ENCODE measurements around the gene SRL.

The SRL gene

DNA sequence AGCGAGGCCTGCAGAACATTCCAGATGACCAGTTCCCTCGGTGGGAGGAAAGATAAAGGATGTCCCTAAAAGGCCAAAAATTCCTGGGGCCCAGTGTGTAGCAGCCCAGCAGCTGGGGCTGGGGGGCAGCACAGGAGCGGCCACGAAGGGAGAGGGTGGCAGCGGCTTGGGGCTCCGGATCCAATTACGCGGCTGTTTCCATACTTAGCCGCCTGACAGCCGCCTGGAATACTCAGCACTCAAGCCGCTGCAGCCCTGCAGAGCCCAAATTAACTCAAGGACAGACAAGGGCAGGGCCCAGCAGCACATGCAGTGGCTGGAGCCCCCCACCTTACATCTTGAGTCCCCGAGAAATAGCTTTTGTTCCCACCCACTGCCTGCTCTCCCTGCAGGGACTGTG is 1.3 kb downstream of the SRL start:
- H3K4me3 ChIP-seq (ENCODE audit: low read depth, low read length), result no peak overlapping the region

DNA sequence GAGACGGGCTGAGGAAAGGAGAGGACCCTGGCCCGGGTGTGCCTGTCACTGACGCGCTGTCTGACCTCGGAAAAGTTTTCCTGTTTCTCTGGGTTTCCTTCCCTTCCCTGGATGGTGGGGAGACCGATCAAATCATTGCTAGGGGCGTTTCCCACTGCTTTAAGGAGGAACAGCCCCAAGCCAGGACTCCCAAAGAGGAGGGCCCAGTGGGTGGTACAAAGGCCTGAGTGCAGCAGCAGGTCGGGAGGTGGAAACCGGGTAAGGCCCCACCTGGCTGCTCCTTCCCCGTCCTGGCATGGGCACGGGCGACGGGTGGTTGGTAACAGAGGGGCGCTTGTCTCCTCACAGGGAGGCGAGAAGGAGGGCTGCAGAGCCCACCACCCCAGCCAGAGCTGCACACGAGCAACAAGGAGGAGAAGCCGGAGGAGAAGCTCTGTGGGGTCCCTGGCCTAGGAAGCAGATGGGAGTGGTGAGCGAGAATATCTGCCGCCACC is 2.2 kb downstream of the SRL start:
- no peak for DNase-seq (ENCODE audit: low read depth)
- no peak overlapping the region for H3K4me3 ChIP-seq (ENCODE audit: low read depth, low read length)
- TF ChIP-seq, protein P1, sequence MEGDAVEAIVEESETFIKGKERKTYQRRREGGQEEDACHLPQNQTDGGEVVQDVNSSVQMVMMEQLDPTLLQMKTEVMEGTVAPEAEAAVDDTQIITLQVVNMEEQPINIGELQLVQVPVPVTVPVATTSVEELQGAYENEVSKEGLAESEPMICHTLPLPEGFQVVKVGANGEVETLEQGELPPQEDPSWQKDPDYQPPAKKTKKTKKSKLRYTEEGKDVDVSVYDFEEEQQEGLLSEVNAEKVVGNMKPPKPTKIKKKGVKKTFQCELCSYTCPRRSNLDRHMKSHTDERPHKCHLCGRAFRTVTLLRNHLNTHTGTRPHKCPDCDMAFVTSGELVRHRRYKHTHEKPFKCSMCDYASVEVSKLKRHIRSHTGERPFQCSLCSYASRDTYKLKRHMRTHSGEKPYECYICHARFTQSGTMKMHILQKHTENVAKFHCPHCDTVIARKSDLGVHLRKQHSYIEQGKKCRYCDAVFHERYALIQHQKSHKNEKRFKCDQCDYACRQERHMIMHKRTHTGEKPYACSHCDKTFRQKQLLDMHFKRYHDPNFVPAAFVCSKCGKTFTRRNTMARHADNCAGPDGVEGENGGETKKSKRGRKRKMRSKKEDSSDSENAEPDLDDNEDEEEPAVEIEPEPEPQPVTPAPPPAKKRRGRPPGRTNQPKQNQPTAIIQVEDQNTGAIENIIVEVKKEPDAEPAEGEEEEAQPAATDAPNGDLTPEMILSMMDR (IDR thresholded peaks at IDR 0.05; ENCODE audit: control insufficient read depth, extremely low read depth, insufficient read depth), result no peak

More for the DNA sequence above, 1.3 kb downstream of the SRL start:
- TF ChIP-seq, protein P1 (IDR thresholded peaks at IDR 0.05; ENCODE audit: control insufficient read depth, extremely low read depth, insufficient read depth), result no peak
- DNase-seq (ENCODE audit: low read depth), result no peak

DNA sequence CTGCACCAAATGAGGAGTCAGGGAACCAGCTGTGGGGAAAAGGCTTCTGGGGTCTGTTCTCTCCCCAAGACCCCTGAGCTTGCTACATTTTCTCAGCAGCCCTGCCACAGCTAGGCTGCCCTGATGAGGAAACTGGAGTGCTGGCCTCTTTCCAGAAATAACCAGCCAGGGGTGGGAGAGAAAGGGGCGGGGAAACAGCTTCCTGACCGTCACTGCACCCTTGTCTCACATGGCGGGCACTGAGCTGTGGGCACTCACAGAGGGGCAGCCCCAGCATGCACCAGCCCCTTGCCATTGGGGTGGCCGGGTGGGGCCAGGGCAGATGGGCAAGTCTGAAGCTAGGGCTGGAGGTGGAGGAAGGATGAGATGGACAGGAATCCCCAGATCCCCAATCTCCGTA is 2.9 kb downstream of the SRL start:
- no peak overlapping the region for H3K4me3 ChIP-seq (ENCODE audit: low read depth, low read length)
- DNase-seq (ENCODE audit: low read depth), result no peak
- TF ChIP-seq, protein P1 (IDR thresholded peaks at IDR 0.05; ENCODE audit: control insufficient read depth, extremely low read depth, insufficient read depth), result no peak

DNA sequence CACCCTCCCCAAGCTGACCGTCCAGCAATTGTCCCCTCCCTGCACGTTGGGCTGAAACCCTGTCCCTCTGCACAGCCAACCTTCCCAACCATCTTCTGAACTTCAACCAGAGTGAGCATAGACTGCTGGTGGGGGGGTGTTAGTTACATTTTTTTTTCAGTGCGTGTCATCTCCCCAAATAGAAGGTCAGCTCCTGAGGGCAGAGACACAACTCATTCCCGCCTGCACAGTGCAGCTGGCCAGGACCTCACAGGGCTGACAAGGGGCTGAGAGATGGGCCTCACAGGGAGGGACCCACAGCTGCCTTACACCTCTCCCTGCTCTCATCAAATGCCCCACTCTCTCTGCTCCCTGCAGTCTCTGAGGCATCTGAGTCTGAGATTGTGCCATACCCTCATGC is 8.4 kb downstream of the SRL start:
- TF ChIP-seq, protein P1 (IDR thresholded peaks at IDR 0.05; ENCODE audit: control insufficient read depth, extremely low read depth, insufficient read depth), result no peak
- no peak for DNase-seq (ENCODE audit: low read depth)
- no peak overlapping the region for H3K4me3 ChIP-seq (ENCODE audit: low read depth, low read length)

DNA sequence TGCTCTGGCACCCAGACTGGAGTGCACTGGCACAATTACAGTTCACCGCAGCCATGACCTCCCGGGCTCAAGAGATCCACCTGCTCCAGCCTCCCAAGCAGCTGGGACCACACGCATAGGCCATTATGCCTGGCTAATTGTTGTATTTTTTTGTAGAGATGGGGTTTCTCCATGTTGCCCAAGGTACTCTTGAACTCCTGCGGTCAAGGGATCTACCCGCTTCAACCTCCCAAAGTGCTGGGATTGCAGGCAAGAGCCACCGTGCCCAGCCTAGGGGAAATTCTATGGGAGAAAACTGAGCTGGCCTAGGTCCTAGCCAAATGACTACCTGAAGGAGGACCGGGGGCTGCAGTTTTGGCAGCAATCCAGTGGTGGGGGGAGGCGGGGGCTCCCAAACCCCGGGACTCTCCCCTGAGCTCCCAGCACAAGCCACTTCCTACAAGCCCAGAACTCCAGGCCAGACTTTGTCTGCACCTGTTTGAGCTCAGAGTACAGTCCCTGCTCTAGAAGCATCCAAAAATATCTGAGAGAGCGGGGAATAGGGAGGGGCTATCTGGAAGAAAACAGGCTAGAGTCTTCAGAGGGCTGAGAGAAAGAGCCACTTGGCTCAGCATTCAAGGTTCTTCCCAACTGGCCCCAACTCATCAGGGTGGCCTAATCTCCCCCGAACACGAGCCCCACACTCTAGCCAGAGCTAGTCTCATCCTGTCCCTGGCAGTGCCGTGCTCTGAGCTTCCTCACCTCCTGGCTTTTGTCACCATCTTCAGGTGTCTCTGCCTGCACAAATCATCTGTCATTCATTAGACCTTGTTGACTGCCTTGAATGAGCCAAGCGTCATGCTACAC is 9.1 kb downstream of the SRL start:
- DNase-seq (ENCODE audit: low read depth), result no peak
- no peak overlapping the region for H3K4me3 ChIP-seq (ENCODE audit: low read depth, low read length)
- TF ChIP-seq, protein P1 (IDR thresholded peaks at IDR 0.05; ENCODE audit: control insufficient read depth, extremely low read depth, insufficient read depth), result no peak

DNA sequence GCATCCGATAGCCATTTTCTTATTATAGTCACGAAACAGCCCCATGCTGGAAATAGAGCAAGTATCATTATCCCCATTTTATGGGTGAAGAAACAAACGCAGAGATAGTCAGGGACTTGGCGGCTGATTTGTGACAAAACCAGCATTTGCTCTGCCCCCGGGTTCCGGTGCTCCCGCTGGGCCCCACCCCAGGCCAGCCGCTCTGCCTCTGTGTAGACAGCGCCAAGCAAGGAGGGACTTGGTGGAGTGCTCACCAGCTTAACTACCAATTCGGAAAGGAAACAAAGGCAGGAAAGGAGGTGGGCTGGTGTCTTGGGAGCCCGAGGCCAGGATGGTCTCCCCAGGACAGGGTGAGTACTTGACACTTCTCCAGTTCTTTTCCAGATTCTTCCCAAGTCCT is 10.0 kb downstream of the SRL start:
- H3K4me3 ChIP-seq (ENCODE audit: low read depth, low read length), result no peak overlapping the region
- TF ChIP-seq, protein P1 (IDR thresholded peaks at IDR 0.05; ENCODE audit: control insufficient read depth, extremely low read depth, insufficient read depth), result no peak
- DNase-seq (ENCODE audit: low read depth), result no peak

All from LNCaP clone FGC (cell line).